ENCODE results near the gene DUS1L.

Gene DUS1L

DNA sequence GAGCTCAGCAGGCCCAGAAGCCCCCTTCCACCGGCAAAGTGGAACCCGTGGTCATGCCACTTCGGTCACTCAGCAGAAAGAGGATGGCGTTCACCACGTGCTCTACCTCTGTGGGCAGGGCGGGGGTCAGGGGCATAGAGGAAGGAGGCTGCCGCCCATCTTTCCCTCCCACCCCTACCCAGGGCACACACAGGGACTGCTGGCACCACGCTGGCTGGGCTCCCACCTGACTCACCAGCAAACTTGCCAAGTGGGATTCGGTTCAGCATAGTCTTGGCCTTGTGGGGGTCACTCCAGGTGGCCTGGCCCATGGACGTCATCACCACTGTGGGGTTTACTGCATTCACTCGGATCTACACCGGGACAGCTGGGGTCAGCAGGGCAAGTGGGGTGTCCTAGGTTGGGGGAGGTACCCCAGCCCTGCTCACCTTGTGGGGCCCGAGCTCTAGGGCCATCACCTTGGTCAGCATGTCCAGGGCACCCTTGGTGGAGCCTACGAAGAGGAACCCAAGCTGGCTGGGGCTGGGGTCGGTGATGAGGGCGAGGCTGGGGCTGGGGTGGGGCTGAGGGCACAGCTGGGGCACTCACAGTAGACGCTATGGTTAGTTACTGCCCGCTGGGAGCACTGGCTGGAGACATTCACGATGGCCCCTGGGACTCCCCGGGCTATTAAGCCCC lies 29.5 kb downstream of the DUS1L start:
- H3F3A ChIP-seq (ENCODE audit: insufficient read depth, low read length) = no peaks in the 10 kb centered on the region; the same call in 1 of the 2 replicates
- no peaks in the 10 kb centered on the region for H3K79me2 ChIP-seq (ENCODE audit: insufficient read depth, low read length)
- 0 out of 2 replicates have a peak, but pooled peaks cover 6% of the 10 kb centered on the region for H3K36me3 ChIP-seq (ENCODE audit: insufficient read depth, low read length)
- H3K4me1 ChIP-seq (ENCODE audit: insufficient read depth, low read length, severe bottlenecking) = peaks cover 29% of the 10 kb centered on the region
- H3K9ac ChIP-seq (ENCODE audit: low read length) = peak overlapping the region; percentile 92; the same call in 1 of the 2 replicates
- no peaks in the 10 kb centered on the region for H3K9me3 ChIP-seq (ENCODE audit: low read length)
- peak overlapping the region; percentile 85 for H3K4me2 ChIP-seq (ENCODE audit: low read length)
- no peak overlapping the region for H3K27ac ChIP-seq (ENCODE audit: low read depth, low read length, poor library complexity, severe bottlenecking)
- peak overlapping the region; percentile 80 for H3K4me3 ChIP-seq (ENCODE audit: low read depth, low read length, poor library complexity, severe bottlenecking)
- H4K20me1 ChIP-seq (ENCODE audit: insufficient read depth, low read length) = no peaks in the 10 kb centered on the region
- H3K27me3 ChIP-seq (ENCODE audit: insufficient read depth, low read length) = no peaks in the 10 kb centered on the region
- TF ChIP-seq EZH2 (IDR thresholded peaks at IDR 0.05; ENCODE audit: borderline replicate concordance, low read length) = no peak
- TF ChIP-seq, protein P1, sequence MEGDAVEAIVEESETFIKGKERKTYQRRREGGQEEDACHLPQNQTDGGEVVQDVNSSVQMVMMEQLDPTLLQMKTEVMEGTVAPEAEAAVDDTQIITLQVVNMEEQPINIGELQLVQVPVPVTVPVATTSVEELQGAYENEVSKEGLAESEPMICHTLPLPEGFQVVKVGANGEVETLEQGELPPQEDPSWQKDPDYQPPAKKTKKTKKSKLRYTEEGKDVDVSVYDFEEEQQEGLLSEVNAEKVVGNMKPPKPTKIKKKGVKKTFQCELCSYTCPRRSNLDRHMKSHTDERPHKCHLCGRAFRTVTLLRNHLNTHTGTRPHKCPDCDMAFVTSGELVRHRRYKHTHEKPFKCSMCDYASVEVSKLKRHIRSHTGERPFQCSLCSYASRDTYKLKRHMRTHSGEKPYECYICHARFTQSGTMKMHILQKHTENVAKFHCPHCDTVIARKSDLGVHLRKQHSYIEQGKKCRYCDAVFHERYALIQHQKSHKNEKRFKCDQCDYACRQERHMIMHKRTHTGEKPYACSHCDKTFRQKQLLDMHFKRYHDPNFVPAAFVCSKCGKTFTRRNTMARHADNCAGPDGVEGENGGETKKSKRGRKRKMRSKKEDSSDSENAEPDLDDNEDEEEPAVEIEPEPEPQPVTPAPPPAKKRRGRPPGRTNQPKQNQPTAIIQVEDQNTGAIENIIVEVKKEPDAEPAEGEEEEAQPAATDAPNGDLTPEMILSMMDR (IDR thresholded peaks at IDR 0.05; ENCODE audit: low read length) = no peak
- H2AFZ ChIP-seq (ENCODE audit: low read length) = no peak overlapping the region
- H3K9me2 ChIP-seq (ENCODE audit: low read depth, low read length) = no peaks in the 10 kb centered on the region

DNA sequence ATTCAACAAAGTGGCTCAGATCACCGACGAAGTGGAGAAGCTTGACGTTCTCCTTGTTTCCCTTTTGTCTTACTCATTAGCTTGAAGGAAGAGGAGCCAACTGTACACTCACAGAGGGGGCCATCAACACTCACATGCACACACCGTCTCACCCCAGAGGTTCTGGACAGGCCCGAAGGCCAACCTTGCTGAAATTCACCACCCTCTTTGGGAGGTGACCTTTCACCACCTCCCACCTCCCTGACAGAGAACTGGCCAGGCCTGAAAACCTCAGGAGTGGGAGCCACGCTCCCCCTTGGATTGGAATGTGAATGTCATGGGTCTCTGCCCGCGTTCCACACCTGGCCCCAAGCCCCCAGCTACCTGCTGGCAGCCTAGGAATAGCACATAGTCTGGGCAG lies 30.1 kb downstream of the DUS1L start:
- peak overlapping the region; percentile 85; the same call in 1 of the 2 replicates for H3K4me2 ChIP-seq (ENCODE audit: low read length)
- H3K36me3 ChIP-seq (ENCODE audit: insufficient read depth, low read length) = 0 out of 2 replicates have a peak, but pooled peaks cover 6% of the 10 kb centered on the region
- H3K79me2 ChIP-seq (ENCODE audit: insufficient read depth, low read length) = no peaks in the 10 kb centered on the region
- no peaks in the 10 kb centered on the region; the same call in 1 of the 2 replicates for H3F3A ChIP-seq (ENCODE audit: insufficient read depth, low read length)
- no peak overlapping the region for H2AFZ ChIP-seq (ENCODE audit: low read length)
- no peaks in the 10 kb centered on the region for H3K9me2 ChIP-seq (ENCODE audit: low read depth, low read length)
- H3K9ac ChIP-seq (ENCODE audit: low read length) = no peak overlapping the region
- H3K4me3 ChIP-seq (ENCODE audit: low read depth, low read length, poor library complexity, severe bottlenecking) = no peak overlapping the region
- H3K4me1 ChIP-seq (ENCODE audit: insufficient read depth, low read length, severe bottlenecking) = peaks cover 34% of the 10 kb centered on the region
- no peak overlapping the region for H3K27ac ChIP-seq (ENCODE audit: low read depth, low read length, poor library complexity, severe bottlenecking)
- no peaks in the 10 kb centered on the region for H4K20me1 ChIP-seq (ENCODE audit: insufficient read depth, low read length)
- H3K9me3 ChIP-seq (ENCODE audit: low read length) = no peaks in the 10 kb centered on the region
- TF ChIP-seq, protein P1 (IDR thresholded peaks at IDR 0.05; ENCODE audit: low read length) = no peak
- no peak for TF ChIP-seq EZH2 (IDR thresholded peaks at IDR 0.05; ENCODE audit: borderline replicate concordance, low read length)
- no peaks in the 10 kb centered on the region for H3K27me3 ChIP-seq (ENCODE audit: insufficient read depth, low read length)

DNA sequence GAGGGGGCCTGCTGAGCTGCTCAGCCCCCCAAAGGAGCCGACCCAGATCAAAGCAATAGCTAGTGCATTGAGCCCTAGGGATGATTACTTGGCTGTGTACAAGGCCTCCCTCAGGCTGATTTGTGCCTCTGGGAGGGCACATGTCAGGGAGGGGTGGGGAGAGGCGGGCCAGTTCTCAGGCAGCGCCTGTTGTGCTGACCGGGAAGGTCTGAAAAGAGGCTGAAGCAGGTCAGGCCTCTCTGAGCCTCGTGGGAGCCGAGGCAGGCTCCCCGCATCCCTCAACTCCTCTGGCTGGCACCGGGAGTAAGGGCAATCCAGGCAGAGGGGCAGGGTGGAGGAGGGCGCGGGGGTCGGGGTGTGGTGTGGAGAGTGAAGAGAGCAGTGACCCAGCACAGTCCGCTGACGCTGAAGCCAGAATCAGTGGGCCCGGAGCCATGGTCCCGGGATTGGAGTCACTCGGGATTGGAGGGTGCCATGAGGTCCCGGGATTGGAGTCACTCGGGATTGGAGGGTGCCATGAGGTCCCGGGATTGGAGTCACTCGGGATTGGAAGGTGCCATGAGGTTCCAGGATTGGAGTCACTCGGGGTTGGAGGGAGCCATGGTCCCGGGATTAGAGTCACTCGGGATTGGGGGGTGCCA lies 31.1 kb downstream of the DUS1L start:
- Histone ChIP-seq H3K4me2 (ENCODE audit: low read length) (no peak overlapping the region), H3K9me3 (ENCODE audit: low read length) (no peaks in the 10 kb centered on the region), H3K9me2 (ENCODE audit: low read depth, low read length) (no peaks in the 10 kb centered on the region), H3K27ac (ENCODE audit: low read depth, low read length, poor library complexity, severe bottlenecking) (no peak overlapping the region), H3K27me3 (ENCODE audit: insufficient read depth, low read length) (no peaks in the 10 kb centered on the region), H3F3A (ENCODE audit: insufficient read depth, low read length) (no peaks in the 10 kb centered on the region; the same call in 1 of the 2 replicates), H2AFZ (ENCODE audit: low read length) (no peak overlapping the region), H3K9ac (ENCODE audit: low read length) (no peak overlapping the region), H3K4me1 (ENCODE audit: insufficient read depth, low read length, severe bottlenecking) (peaks cover 39% of the 10 kb centered on the region), H4K20me1 (ENCODE audit: insufficient read depth, low read length) (no peaks in the 10 kb centered on the region), H3K79me2 (ENCODE audit: insufficient read depth, low read length) (no peaks in the 10 kb centered on the region), H3K4me3 (ENCODE audit: low read depth, low read length, poor library complexity, severe bottlenecking) (no peak overlapping the region), H3K36me3 (ENCODE audit: insufficient read depth, low read length) (0 out of 2 replicates have a peak, but pooled peaks cover 10% of the 10 kb centered on the region)
- no peak for TF ChIP-seq EZH2 (IDR thresholded peaks at IDR 0.05; ENCODE audit: borderline replicate concordance, low read length)
- TF ChIP-seq, protein P1 (IDR thresholded peaks at IDR 0.05; ENCODE audit: low read length) = no peak
